AG04449 (cell line): ENCODE data around the gene MATN1.

Experiments used
- CTCF ChIA-PET: fragments of 350-600 bp; formaldehyde crosslinking; extraction: SDS; loops from one replicate; lab custom pipeline; 2021; ENCODE audit warnings: antibody characterized with exemption; lab: Yijun Ruan, JAX
- POLR2A ChIA-PET: fragments of 400-600, 350-600 bp; formaldehyde crosslinking; extraction: SDS; loops from one replicate; lab custom pipeline; 2020; ENCODE audit warnings: antibody characterized with exemption, inconsistent platforms; lab: Yijun Ruan, JAX
- DNase-seq: peaks from one replicate; pipeline ENCODE4 v3.0.0-alpha.2; 2010; ENCODE audit warnings: low read depth, low spot score
- H3K4me3 ChIP-seq: 2 replicates; pipeline ENCODE4 v1.5.1; 2011; ENCODE audit warnings: low read depth, mild to moderate bottlenecking, control low read depth, low read length
- CTCF ChIP-seq: IDR thresholded peaks from one replicate; pipeline ENCODE4 v1.5.1; 2011; ENCODE audit warnings: mild to moderate bottlenecking, moderate library complexity, low read length, control low read depth, inconsistent platforms; ENCODE audit not compliant: insufficient read depth; ENCODE audit errors: missing control alignments

The MATN1 gene

GRCh38 chr1:30718636-30719405 lies 4.6 kb downstream of the MATN1 start:
- ChIA-PET CTCF (interaction anchor here (0.6 to 19.4 kb wide), 34 partner anchors 11 to 1489 kb away, joined by 3 to 943 read pairs (median 6); partner anchors contain the start of genes LAPTM5 and SDC3), POLR2A (interaction anchor here (0.8 to 1.3 kb wide), 4 partner anchors 9 to 61 kb away, joined by 4 to 13 read pairs (median 4); no protein-coding TSS in a partner anchor)
- H3K4me3 ChIP-seq: peak overlapping the region; percentile 69
- DNase-seq: peak; percentile 86
- peak; percentile 86 for TF ChIP-seq CTCF

- CTCF ChIA-PET: interaction anchor here (0.6 to 19.4 kb wide), 20 partner anchors 12 to 216 kb away, joined by 3 to 943 read pairs (median 10); partner anchors contain the start of genes LAPTM5 and SDC3
- DNase-seq: peak; percentile 66
- POLR2A ChIA-PET: interaction anchor here (0.6 to 1.3 kb wide), 5 partner anchors 10 to 673 kb away, joined by 4 to 13 read pairs (median 5); no protein-coding TSS in a partner anchor
- peak overlapping the region; percentile 58 for H3K4me3 ChIP-seq
- TF ChIP-seq CTCF: no peak
Measured at GRCh38 chr1:30718091-30718635, 5.2 kb downstream of the MATN1 start.

GRCh38 chr1:30716646-30717045 lies 6.7 kb downstream of the MATN1 start:
- POLR2A ChIA-PET: interaction anchor here (0.6 kb wide), 1 partner anchor 1469 kb away, joined by 3 read pairs; no protein-coding TSS in a partner anchor
- TF ChIP-seq CTCF: no peak
- CTCF ChIA-PET: interaction anchor here (1.0 to 19.4 kb wide), 3 partner anchors 9 to 1514 kb away, joined by 3 to 943 read pairs (median 26); no protein-coding TSS in a partner anchor
- no peak overlapping the region for H3K4me3 ChIP-seq
- DNase-seq: no peak

- H3K4me3 ChIP-seq: no peak overlapping the region
- ChIA-PET CTCF (interaction anchor here (3.7 to 19.4 kb wide), 2 partner anchors 9 to 64 kb away, joined by 26 to 943 read pairs; no protein-coding TSS in a partner anchor), POLR2A (no interaction called here)
- DNase-seq: no peak
- TF ChIP-seq CTCF: no peak
Measured at GRCh38 chr1:30715886-30716285, 7.5 kb downstream of the MATN1 start.

GRCh38 chr1:30715216-30715615 lies 8.2 kb downstream of the MATN1 start:
- ChIA-PET POLR2A (no interaction called here), CTCF (interaction anchor here (0.7 to 19.4 kb wide), 3 partner anchors 8 to 335 kb away, joined by 3 to 943 read pairs (median 26); no protein-coding TSS in a partner anchor)
- peak; percentile 32 for TF ChIP-seq CTCF
- no peak overlapping the region for H3K4me3 ChIP-seq
- DNase-seq: no peak

- CTCF ChIA-PET: interaction anchor here (0.6 to 3.7 kb wide), 3 partner anchors 7 to 1474 kb away, joined by 3 to 26 read pairs (median 3); no protein-coding TSS in a partner anchor
- DNase-seq: no peak
- POLR2A ChIA-PET: interaction anchor here (0.6 kb wide), 1 partner anchor 325 kb away, joined by 4 read pairs; no protein-coding TSS in a partner anchor
- no peak for TF ChIP-seq CTCF
- H3K4me3 ChIP-seq: no peak overlapping the region
Measured at GRCh38 chr1:30714536-30715090, 8.8 kb downstream of the MATN1 start.
